Activated CD4-positive, CD25-positive, alpha-beta regulatory T cell treated with anti-CD3 and anti-CD28 coated beads, Interleukin-2, amount 50 U/mL, for 24 hours (primary cell): ENCODE results near the gene HNMT.
"Not testable (repeated sequence)": the region's sequence is repeated elsewhere in the genome, so short reads cannot be mapped to it uniquely, and the experiment has no call there.

Experiments used
- ATAC-seq, 2 donors: fragments of 150-1000 bp; cut with Tn5 transposase; one replicate each; pipeline ENCODE4 v1.10.0; 2021; ENCODE audit warnings: mild to moderate bottlenecking in 1 of 2, moderate library complexity in 1 of 2

The HNMT gene

GRCh38 chr2:138016351-138017087 is 52.2 kb downstream of the HNMT start:
- ATAC-seq: no peak

GRCh38 chr2:138017824-138018223 is 53.6 kb downstream of the HNMT start:
- ATAC-seq: no peak

GRCh38 chr2:138018866-138019688 is 54.8 kb downstream of the HNMT start:
- no peak for ATAC-seq

GRCh38 chr2:138020432-138020831 is 56.2 kb downstream of the HNMT start:
- ATAC-seq: no peak

- ATAC-seq: no peak
Observed at GRCh38 chr2:138021154-138021553, 56.9 kb downstream of the HNMT start.

- no peak for ATAC-seq
Observed at GRCh38 chr2:138023298-138023697, 59.0 kb downstream of the HNMT start.

- ATAC-seq: no peak
Observed at GRCh38 chr2:138023976-138024375, 59.7 kb downstream of the HNMT start.

GRCh38 chr2:138026111-138027020 is 62.1 kb downstream of the HNMT start:
- no peak for ATAC-seq

GRCh38 chr2:138028538-138028937 is 64.3 kb downstream of the HNMT start:
- peak; percentile 13 to 38 for ATAC-seq

GRCh38 chr2:138029276-138029675 is 65.0 kb downstream of the HNMT start:
- ATAC-seq: no peak

- ATAC-seq: no peak
Observed at GRCh38 chr2:138030459-138030858, 66.2 kb downstream of the HNMT start.

GRCh38 chr2:138032334-138032733 is 68.1 kb downstream of the HNMT start:
- ATAC-seq: no peak

- no peak for ATAC-seq
Observed at GRCh38 chr2:138034536-138034935, 70.3 kb downstream of the HNMT start.

- ATAC-seq: no peak
Observed at GRCh38 chr2:138035608-138036217, 71.4 kb downstream of the HNMT start.

GRCh38 chr2:138036522-138036921 is 72.2 kb downstream of the HNMT start:
- ATAC-seq: no peak

- ATAC-seq: no peak
Observed at GRCh38 chr2:138037090-138037489, 72.8 kb downstream of the HNMT start.

GRCh38 chr2:138040616-138041015 is 76.3 kb downstream of the HNMT start:
- ATAC-seq: no peak

- no peak for ATAC-seq
Observed at GRCh38 chr2:138042311-138042710, 78.0 kb downstream of the HNMT start.

- ATAC-seq: not testable (repeated sequence)
Observed at GRCh38 chr2:138043588-138043987, 79.3 kb downstream of the HNMT start.

GRCh38 chr2:138058427-138058826 is 94.2 kb downstream of the HNMT start:
- ATAC-seq: no peak

GRCh38 chr2:138059487-138060300 is 95.4 kb downstream of the HNMT start:
- no peak for ATAC-seq

- no peak for ATAC-seq
Observed at GRCh38 chr2:138060301-138060635, 96.0 kb downstream of the HNMT start.
